C4-2B (cell line): ENCODE results near the gene HHIPL1.

Experiments
- H3K27ac ChIP-seq: fragments of 450-650 bp; 2 replicates; pipeline ENCODE4 v1.5.1; 2017
- CTCF ChIP-seq: fragments of 450-650 bp; conservative IDR thresholded peaks from 2 replicates; pipeline ENCODE4 v1.5.1; 2017; ENCODE audit warnings: mild to moderate bottlenecking
- ZFX ChIP-seq: fragments of 450-650 bp; IDR thresholded peaks from 2 replicates; pipeline ENCODE4 v1.6.1; 2017

The HHIPL1 gene

GRCh38 chr14:99720941-99721791 is 76.2 kb downstream of the HHIPL1 start:
- TF ChIP-seq CTCF, result no peak

GRCh38 chr14:99721792-99722516 is 77.0 kb downstream of the HHIPL1 start:
- TF ChIP-seq ZFX (no peak), CTCF (no peak)
- H3K27ac ChIP-seq, result no peak overlapping the region

More at GRCh38 chr14:99720941-99721791, 76.2 kb downstream of the HHIPL1 start:
- H3K27ac ChIP-seq, result no peak overlapping the region

GRCh38 chr14:99722741-99723140 is 77.8 kb downstream of the HHIPL1 start:
- no peak for TF ChIP-seq ZFX
- TF ChIP-seq CTCF, result no peak
- no peak overlapping the region for H3K27ac ChIP-seq

- TF ChIP-seq ZFX, result no peak
- no peak for TF ChIP-seq CTCF
- no peak overlapping the region for H3K27ac ChIP-seq
Observed at GRCh38 chr14:99724196-99724891, 79.4 kb downstream of the HHIPL1 start.

- TF ChIP-seq CTCF, result no peak
- TF ChIP-seq ZFX, result no peak
- H3K27ac ChIP-seq, result no peak overlapping the region
Observed at GRCh38 chr14:99724939-99725773, 80.2 kb downstream of the HHIPL1 start.

- TF ChIP-seq ZFX (no peak), CTCF (no peak)
- no peak overlapping the region for H3K27ac ChIP-seq
Observed at GRCh38 chr14:99725774-99726537, 81.0 kb downstream of the HHIPL1 start.
